GM19455 (cell line): ENCODE measurements around the gene GDI2.

ENCODE experiments used
- ATAC-seq: cut with Tn5 transposase; IDR thresholded peaks from one replicate; pipeline ENCODE4 v1.9.1; 2021; ENCODE audit not compliant: unreplicated experiment

GDI2 gene

GRCh38 chr10:5744849-5745248 is 68.4 kb downstream of the GDI2 start:
- no peak for ATAC-seq

- ATAC-seq, result no peak
Measured at GRCh38 chr10:5743736-5744135, 69.5 kb downstream of the GDI2 start.

- no peak for ATAC-seq
Measured at GRCh38 chr10:5742116-5742515, 71.1 kb downstream of the GDI2 start.

DNA sequence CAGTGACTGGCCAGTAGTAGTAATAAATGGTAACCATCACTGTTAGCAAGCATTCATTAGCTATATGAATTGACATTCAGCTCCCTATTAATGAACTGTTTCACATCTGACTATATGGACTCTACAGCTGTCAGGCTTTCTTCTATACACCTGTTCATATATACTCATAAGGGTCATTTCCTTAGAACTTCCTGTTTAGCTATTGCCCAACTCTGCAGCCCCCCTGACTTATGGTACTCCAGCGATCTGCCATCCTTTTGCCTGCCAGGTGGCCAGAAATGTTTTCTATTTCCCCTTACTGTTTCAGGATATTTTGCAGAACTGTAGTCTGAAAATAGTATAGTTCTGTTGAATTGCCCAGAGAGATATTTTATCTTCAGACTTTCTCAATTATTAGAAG is 72.0 kb downstream of the GDI2 start:
- ATAC-seq, result no peak

DNA sequence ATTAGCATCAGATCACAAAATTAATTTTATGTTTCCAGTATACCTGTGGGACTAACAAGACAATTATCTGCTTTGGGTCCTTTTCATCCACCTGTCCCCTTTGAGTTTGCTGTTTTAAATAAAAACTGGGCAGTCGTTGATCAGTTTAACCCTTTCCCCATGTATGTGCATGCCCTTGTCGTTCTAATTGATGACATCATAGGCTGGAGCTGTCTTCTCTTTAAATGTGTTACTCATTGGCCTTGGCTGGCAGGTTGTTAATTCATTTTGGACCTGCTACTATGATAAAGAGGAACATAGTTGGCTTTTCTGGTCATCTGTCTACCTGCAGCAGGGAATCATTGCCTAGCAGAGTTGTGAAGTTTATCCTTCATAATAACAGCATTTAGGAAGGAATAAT is 74.8 kb downstream of the GDI2 start:
- no peak for ATAC-seq

DNA sequence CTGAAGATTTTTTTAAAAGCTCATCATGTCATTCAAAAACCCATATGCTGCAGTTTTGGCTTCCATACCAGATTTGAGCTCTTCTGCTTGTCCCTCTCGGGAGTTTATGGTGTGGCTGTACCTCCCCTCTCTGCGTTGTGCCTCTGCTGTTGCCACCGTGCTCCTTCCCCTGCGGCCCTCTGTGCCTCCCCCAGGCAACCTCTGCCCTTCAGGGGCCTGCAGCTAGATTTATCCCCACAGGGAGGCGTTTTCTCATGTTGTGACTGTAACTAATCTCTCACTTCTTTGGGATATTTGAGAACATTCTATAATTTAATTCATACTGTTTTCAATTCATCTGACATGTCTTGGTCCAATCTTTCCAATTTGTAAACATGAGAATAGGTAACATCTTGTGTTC is 75.9 kb downstream of the GDI2 start:
- no peak for ATAC-seq

GRCh38 chr10:5736591-5736990 is 76.6 kb downstream of the GDI2 start:
- no peak for ATAC-seq

GRCh38 chr10:5735119-5735518 is 78.1 kb downstream of the GDI2 start:
- no peak for ATAC-seq

GRCh38 chr10:5732141-5732540 is 81.1 kb downstream of the GDI2 start:
- ATAC-seq, result no peak

- no peak for ATAC-seq
Measured at GRCh38 chr10:5731559-5731958, 81.7 kb downstream of the GDI2 start.

GRCh38 chr10:5730766-5731165 is 82.5 kb downstream of the GDI2 start:
- ATAC-seq, result no peak

DNA sequence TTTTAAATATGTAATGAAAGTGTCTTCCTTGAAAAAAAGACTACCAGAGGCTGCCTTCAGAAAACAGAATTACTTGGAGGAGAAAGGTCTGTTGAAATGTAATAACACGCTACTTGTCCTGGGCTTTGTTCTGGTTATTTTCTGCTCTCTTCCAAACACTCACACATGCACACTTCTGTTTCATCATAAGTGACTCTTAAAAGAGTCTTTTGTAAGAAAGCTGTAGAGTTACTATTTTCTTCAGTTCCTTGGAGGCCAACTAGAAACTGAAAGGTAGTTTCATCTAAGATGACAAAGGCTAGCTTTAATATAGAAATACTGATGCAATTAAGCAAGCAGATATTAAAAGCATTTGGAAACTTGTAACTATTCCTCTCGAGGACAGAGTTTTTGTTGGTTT is 89.5 kb downstream of the GDI2 start:
- ATAC-seq, result no peak

GRCh38 chr10:5720182-5720581 is 93.1 kb downstream of the GDI2 start:
- no peak for ATAC-seq

DNA sequence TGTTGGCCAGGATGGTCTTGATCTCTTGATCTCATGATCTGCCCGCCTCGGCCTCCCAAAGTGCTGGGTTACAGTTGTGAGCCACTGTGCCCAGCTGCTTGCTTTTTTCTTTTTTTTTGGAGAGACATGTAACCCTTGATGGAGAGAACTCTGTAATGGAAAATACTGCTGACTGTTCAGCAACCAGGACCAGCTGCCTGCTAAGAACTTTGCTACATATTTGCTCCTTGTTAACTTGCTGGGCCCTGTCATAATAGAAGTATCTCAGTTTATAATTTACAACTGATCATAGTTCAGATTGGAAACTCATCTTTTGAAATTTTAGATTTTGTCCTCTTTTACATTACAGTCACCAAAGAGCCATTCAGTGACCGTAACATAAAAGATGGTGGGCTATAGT is 93.7 kb downstream of the GDI2 start:
- no peak for ATAC-seq
